ENCODE results near the gene PCSK4. TPM values are rescaled to one million over a fixed set of nuclear protein-coding genes. Genes with fewer than 3 reads are reported as not detected.
"Not testable (repeated sequence)": the region's sequence is repeated elsewhere in the genome, so short reads cannot be mapped to it uniquely, and the experiment has no call there.

The PCSK4 gene
- total RNA-seq, 1 donor from 2014 or later = 1.6 TPM

- H3K4me3 ChIP-seq (ENCODE audit: low read depth, low read length) = no peak overlapping the region
- no peaks in the 10 kb centered on the region for H3K36me3 ChIP-seq (ENCODE audit: control insufficient read depth, insufficient read depth, low read length)
- DNase-seq (ENCODE audit: low read depth) = no peak
- H3K27me3 ChIP-seq (ENCODE audit: control insufficient read depth, insufficient read depth, low read length) = peaks cover 28% of the 10 kb centered on the region
- no peak for TF ChIP-seq CTCF (IDR thresholded peaks at IDR 0.05; ENCODE audit: insufficient read depth, low read length, poor library complexity, severe bottlenecking)
Observed at GRCh38 chr19:1503925-1504773, 14.0 kb upstream of the PCSK4 start.

GRCh38 chr19:1503089-1503924 is 13.2 kb upstream of the PCSK4 start:
- no peak for DNase-seq (ENCODE audit: low read depth)

DNA sequence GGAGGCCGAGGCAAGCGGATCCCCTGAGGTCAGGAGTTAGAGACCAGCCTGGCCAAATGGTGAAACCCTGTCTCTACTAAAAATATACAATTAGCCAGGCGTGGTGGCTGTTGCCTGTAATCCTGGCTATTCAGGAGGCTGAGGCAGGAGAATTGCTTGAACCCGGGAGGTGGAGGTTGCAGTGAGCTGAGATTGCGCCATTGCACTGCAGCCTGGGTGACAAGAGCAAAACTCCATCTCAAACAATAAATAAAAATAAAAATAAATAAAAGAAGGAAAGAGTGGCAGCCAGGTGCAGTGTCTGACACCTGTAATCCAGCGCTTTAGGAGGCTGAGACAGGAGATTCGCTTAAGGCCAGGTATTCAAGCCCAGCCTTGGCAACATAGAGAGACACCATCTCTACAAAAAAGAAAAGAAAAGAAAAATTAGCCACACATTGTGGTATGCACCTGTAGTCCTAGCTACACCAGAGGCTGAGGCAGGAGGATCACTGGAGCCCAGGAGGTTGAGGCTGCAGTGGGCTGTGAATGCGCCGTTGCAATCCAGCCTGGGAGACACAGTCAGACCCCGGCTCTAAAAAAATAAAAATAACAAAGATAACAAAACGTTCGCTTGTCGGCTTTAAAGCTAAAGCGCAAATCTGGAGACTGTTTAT is 12.4 kb upstream of the PCSK4 start:
- DNase-seq (ENCODE audit: low read depth) = no peak
- Histone ChIP-seq H3K4me3 (ENCODE audit: low read depth, low read length) (no peak overlapping the region), H3K36me3 (ENCODE audit: control insufficient read depth, insufficient read depth, low read length) (no peaks in the 10 kb centered on the region), H3K27me3 (ENCODE audit: control insufficient read depth, insufficient read depth, low read length) (peaks cover 31% of the 10 kb centered on the region)
- no peak for TF ChIP-seq CTCF (IDR thresholded peaks at IDR 0.05; ENCODE audit: insufficient read depth, low read length, poor library complexity, severe bottlenecking)

More at GRCh38 chr19:1503089-1503924, 13.2 kb upstream of the PCSK4 start:
- Histone ChIP-seq H3K4me3 (ENCODE audit: low read depth, low read length) (no peak overlapping the region), H3K36me3 (ENCODE audit: control insufficient read depth, insufficient read depth, low read length) (no peaks in the 10 kb centered on the region), H3K27me3 (ENCODE audit: control insufficient read depth, insufficient read depth, low read length) (peaks cover 28% of the 10 kb centered on the region)
- peak; percentile 73 for TF ChIP-seq CTCF (IDR thresholded peaks at IDR 0.05; ENCODE audit: insufficient read depth, low read length, poor library complexity, severe bottlenecking)

DNA sequence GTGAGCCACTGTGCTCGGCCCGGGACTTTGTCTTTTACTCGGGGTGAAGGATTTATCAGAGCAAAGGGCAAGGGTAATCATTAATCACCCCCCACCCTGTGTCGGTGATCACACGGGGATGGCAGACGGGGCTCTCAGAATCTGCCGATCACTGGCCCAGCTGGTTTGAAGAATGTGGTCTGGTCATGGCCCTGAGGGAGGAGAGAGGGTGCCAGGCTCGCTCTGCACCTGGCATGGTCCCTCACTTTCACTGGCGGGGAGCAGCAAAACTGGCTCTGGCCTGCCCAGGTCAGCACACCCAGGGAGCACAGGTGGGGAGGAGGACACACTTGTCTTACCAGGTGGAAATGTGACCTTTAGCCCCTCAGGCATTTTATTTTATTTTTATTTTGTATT is 11.0 kb upstream of the PCSK4 start:
- no peak for TF ChIP-seq CTCF (IDR thresholded peaks at IDR 0.05; ENCODE audit: insufficient read depth, low read length, poor library complexity, severe bottlenecking)
- peaks cover 38% of the 10 kb centered on the region for H3K27me3 ChIP-seq (ENCODE audit: control insufficient read depth, insufficient read depth, low read length)
- H3K4me3 ChIP-seq (ENCODE audit: low read depth, low read length) = no peak overlapping the region
- no peaks in the 10 kb centered on the region for H3K36me3 ChIP-seq (ENCODE audit: control insufficient read depth, insufficient read depth, low read length)
- DNase-seq (ENCODE audit: low read depth) = no peak

DNA sequence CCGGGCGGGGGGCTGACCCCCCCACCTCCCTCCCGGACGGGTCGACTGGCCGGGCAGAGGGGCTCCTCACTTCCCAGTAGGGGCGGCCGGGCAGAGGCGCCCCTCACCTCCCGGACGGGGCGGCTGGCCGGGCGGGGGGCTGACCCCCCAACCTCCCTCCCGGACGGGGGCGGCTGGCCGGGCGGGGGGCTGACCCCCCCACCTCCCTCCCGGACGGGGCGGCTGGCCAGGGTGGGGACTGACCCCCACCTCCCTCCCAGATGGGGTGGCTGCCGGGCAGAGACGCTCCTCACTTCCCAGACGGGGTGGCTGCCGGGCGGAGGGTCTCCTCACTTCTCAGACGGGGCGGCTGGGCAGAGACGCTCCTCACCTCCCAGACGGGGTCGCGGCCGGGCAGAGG is 9.1 kb upstream of the PCSK4 start:
- peaks cover 33% of the 10 kb centered on the region for H3K27me3 ChIP-seq (ENCODE audit: control insufficient read depth, insufficient read depth, low read length)
- DNase-seq (ENCODE audit: low read depth); H3K36me3 ChIP-seq (ENCODE audit: control insufficient read depth, insufficient read depth, low read length); H3K4me3 ChIP-seq (ENCODE audit: low read depth, low read length): not testable (repeated sequence)

Measured in kidney epithelial cell (primary cell).